Sigmoid colon (tissue), 7 donors: Measurements from ENCODE around the gene PDE4D. TPM values are rescaled to one million over a fixed set of nuclear protein-coding genes. Genes with fewer than 3 reads are reported as not detected.

ENCODE experiments used
- DNase-seq: peaks from one replicate; pipeline ENCODE4 v3.0.0-alpha.2; 2019
- H3K27ac ChIP-seq, 4 donors: fragments of 200-600 bp; sonication (generic); one replicate each; pipeline ENCODE4 v1.5.1; 2016 to 2019; ENCODE audit warnings: mild to moderate bottlenecking in 1 of 4
- H3K27me3 ChIP-seq, 3 donors: fragments of 200-600 bp; sonication (generic); one replicate each; pipeline ENCODE4 v1.5.1; 2019; ENCODE audit warnings: mild to moderate bottlenecking in 1 of 3
- H3K36me3 ChIP-seq, 4 donors: fragments of 200-600 bp; sonication (generic); one replicate each; pipeline ENCODE4 v1.5.1; 2016 to 2019
- H3K4me1 ChIP-seq, 4 donors: fragments of 200-600 bp; sonication (generic); one replicate each; pipeline ENCODE4 v1.5.1; 2017 to 2019
- H3K4me3 ChIP-seq, 4 donors: fragments of 200-600 bp; sonication (generic); one replicate each; pipeline ENCODE4 v1.5.1; 2017 to 2019; ENCODE audit warnings: mild to moderate bottlenecking in 2 of 4, moderate library complexity in 1 of 4
- H3K9me3 ChIP-seq, 4 donors: fragments of 200-600 bp in 3 of 4; sonication (generic) in 3 of 4; one replicate each; pipeline versions ENCODE4 v1.5.1 to v1.6.1; 2013 to 2019
- EP300 ChIP-seq, 4 donors: sonication (generic); formaldehyde crosslinking; IDR thresholded peaks; one replicate each; pipeline ENCODE4 v1.6.1; 2017; ENCODE audit warnings: antibody characterized with exemption in 4 of 4
- POLR2A ChIP-seq, 2 donors: fragments of 450-650 bp; IDR thresholded peaks; one replicate each; pipeline ENCODE4 v1.6.1; 2016; ENCODE audit warnings: antibody characterized with exemption in 2 of 2, mild to moderate bottlenecking in 2 of 2, moderate library complexity in 2 of 2
- POLR2AphosphoS5 ChIP-seq, 4 donors: sonication (generic); formaldehyde crosslinking; IDR thresholded peaks; one replicate each; pipeline ENCODE4 v1.6.1; 2017; ENCODE audit warnings: antibody characterized with exemption in 4 of 4
- whole genome bisulfite sequencing, 2 donors: extraction: QIAGEN DNeasy Blood & Tissue Kit; methylation state at CpG; one replicate each; pipeline ENCODE4 v1.1.7; 2013; 5-methylcytosine and 5-hydroxymethylcytosine counted together
- intact Hi-C: fragments of 100-400 bp; cut with DNase I; formaldehyde crosslinking; loops from one replicate; pipeline ENCODE4 v1.15.1; 2023
- polyA plus RNA-seq, 3 donors: library from polyadenylated mRNA; stranded (reverse); fragments of 200-250 nt; gene quantifications; one replicate each; pipeline ENCODE4 v1.2.3, GENCODE V29; 2013
- total RNA-seq, 4 donors: library from RNA; depleted of rRNA; stranded (reverse); fragments of >200 nt; gene quantifications; one replicate each; pipeline ENCODE4 v1.1.0, GENCODE V29; 2016
- TF ChIP-seq, protein P1 (sequence below), 4 experiments: fragments of 450-650 bp in 3 of 4; fragments of 200-600 bp in 1 of 4; IDR thresholded peaks; one replicate each; pipeline ENCODE4 v1.5.1; 2016 to 2019; ENCODE audit warnings: antibody characterized with exemption in 4 of 4, mild to moderate bottlenecking in 3 of 4, moderate library complexity in 2 of 4
- donor health status: healthy with polysubstance abuse.
- donor health status: Bipolar disorder and iron deficiency.
- donor health status: healthy.

The PDE4D gene
- total and polyA plus RNA-seq, 7 donors, result 6.0 to 289 (median 169) TPM

DNA sequence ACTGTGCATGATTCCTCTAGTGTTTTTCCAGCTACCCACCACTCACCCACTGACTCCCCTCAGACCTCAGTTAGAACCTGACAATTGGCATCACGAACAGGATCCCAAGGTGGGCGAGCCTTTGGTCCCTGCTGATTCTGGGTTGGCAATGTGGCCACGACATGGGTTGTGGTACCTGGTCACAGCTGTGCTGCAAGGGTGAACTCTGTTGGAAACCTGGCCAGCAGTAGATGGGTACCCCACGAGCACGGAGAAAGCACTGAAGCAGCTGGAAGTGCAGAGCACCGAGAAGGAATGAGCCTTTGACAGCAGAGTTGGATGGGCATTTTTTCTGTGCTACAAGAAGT, 180.1 kb downstream of the PDE4D start:
- peak; percentile 56 for DNase-seq
- intact Hi-C loops, result no loop called here
- WGBS, 2 donors, result 91 to 97% methylated on average over 6 of the region's 6 CpGs

DNA sequence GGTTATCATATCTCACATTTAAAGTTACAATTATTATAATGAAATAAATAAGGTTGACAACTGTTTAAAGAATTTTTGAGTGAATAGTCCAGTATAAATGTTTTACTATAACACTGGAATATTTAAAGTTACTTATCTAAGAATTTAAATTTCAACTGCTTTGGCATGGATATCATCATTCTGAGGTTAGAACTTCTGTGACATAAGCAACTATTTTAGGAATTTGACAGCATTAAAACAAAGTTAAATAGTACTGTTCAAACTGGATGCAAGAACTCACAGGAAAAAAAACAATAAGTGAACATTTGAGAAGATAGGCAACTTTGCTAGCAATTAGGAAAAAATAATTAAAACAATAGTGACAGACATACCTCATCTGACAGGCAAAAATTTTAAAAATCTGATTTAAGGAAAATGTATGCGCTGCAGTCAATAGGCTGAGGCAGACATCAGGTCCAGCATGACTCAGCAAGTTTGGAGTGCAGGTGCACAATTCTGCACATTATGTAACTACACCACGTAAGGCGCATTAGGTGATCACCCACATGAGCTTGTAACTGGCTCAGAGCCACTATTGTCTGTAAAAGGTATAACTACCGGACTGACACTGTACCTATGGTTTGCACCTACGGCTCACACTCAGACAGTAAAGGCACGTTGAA, 180.6 kb downstream of the PDE4D start:
- no peak for TF ChIP-seq POLR2A (IDR thresholded peaks at IDR 0.05)
- TF ChIP-seq, protein P1, sequence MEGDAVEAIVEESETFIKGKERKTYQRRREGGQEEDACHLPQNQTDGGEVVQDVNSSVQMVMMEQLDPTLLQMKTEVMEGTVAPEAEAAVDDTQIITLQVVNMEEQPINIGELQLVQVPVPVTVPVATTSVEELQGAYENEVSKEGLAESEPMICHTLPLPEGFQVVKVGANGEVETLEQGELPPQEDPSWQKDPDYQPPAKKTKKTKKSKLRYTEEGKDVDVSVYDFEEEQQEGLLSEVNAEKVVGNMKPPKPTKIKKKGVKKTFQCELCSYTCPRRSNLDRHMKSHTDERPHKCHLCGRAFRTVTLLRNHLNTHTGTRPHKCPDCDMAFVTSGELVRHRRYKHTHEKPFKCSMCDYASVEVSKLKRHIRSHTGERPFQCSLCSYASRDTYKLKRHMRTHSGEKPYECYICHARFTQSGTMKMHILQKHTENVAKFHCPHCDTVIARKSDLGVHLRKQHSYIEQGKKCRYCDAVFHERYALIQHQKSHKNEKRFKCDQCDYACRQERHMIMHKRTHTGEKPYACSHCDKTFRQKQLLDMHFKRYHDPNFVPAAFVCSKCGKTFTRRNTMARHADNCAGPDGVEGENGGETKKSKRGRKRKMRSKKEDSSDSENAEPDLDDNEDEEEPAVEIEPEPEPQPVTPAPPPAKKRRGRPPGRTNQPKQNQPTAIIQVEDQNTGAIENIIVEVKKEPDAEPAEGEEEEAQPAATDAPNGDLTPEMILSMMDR (IDR thresholded peaks at IDR 0.05), result no peak
- TF ChIP-seq POLR2AphosphoS5 (IDR thresholded peaks at IDR 0.05), result no peak
- no peak for TF ChIP-seq EP300 (IDR thresholded peaks at IDR 0.05)
- DNase-seq, result peak; percentile 62
- no peaks in the 10 kb centered on the region for H3K27me3 ChIP-seq
- WGBS, 2 donors, result 89 to 95% methylated on average over 6 of the region's 6 CpGs
- H3K9me3 ChIP-seq, result peaks cover 0 to 2% (median 0%) of the 10 kb centered on the region in 4 donors
- intact Hi-C loops, result no loop called here
- H3K4me3 ChIP-seq, result no peak overlapping the region
- peaks cover 0 to 62% (median 40%) of the 10 kb centered on the region in 4 donors for H3K4me1 ChIP-seq
- H3K27ac ChIP-seq, result peak overlapping the region in 1 of 4 donors; percentile 11
- H3K36me3 ChIP-seq, result no peaks in the 10 kb centered on the region

More for the DNA sequence above, 180.1 kb downstream of the PDE4D start:
- Histone ChIP-seq H3K27me3 (no peaks in the 10 kb centered on the region), H3K36me3 (no peaks in the 10 kb centered on the region), H3K4me3 (no peak overlapping the region), H3K4me1 (peaks cover 0 to 68% (median 41%) of the 10 kb centered on the region in 4 donors), H3K27ac (peak overlapping the region in 1 of 4 donors; percentile 11), H3K9me3 (peaks cover 0 to 2% (median 0%) of the 10 kb centered on the region in 4 donors)
- no peak for TF ChIP-seq EP300 (IDR thresholded peaks at IDR 0.05)
- TF ChIP-seq, protein P1 (IDR thresholded peaks at IDR 0.05), result no peak
- TF ChIP-seq POLR2AphosphoS5 (IDR thresholded peaks at IDR 0.05), result no peak
- no peak for TF ChIP-seq POLR2A (IDR thresholded peaks at IDR 0.05)

DNA sequence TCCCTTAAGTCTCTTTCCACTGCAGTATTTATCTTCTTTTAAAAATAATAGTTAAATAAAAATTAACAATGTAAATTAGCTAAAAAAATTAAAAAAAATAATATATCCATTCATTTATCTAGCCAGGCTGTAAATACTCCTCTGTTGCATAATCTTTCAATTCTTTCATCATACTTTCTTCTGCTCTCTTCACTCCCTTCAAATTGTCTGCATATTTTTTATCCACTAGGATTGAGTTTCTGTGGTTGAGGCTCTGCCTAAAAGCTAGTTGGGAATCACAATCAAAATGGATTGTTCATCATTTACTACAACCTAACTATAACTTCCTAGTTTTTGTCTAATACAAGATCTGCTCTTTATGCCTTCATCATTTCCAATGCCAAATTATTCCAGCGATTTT, 182.2 kb downstream of the PDE4D start:
- TF ChIP-seq POLR2A (IDR thresholded peaks at IDR 0.05) (no peak), POLR2AphosphoS5 (IDR thresholded peaks at IDR 0.05) (no peak), EP300 (IDR thresholded peaks at IDR 0.05) (no peak)
- TF ChIP-seq, protein P1 (IDR thresholded peaks at IDR 0.05), result no peak
- H3K27me3 ChIP-seq, result no peaks in the 10 kb centered on the region
- H3K4me1 ChIP-seq, result peaks cover 0 to 52% (median 34%) of the 10 kb centered on the region in 4 donors
- intact Hi-C loops, result no loop called here
- no peak overlapping the region for H3K4me3 ChIP-seq
- peaks cover 0 to 2% (median 0%) of the 10 kb centered on the region in 4 donors for H3K9me3 ChIP-seq
- no peaks in the 10 kb centered on the region for H3K36me3 ChIP-seq
- 64 to 79% methylated on average over 1 of the region's 1 CpG for WGBS, 2 donors
- peak overlapping the region in 3 of 4 donors; percentile 38 to 62 (median 59) for H3K27ac ChIP-seq
- no peak for DNase-seq

DNA sequence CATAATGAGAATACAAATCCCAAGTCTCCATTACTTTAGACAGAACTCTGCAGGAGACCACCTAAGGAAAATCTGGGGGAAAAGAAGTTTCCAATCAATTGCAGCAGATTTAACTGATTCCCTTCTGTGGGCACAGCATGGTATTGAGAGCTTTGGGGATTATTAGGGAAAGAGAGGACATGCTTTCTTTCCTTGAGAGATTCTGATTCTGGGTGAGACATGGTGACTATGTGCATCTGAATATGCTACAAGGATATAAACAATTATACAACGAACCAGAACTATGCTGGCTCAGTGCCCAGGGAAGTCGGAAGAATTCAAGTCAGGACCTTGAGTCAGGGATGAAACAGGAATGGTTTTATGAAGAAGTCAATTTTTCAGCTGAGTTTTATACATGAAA, 183.7 kb downstream of the PDE4D start:
- TF ChIP-seq POLR2AphosphoS5 (IDR thresholded peaks at IDR 0.05) (peak in 1 of 4 donors; percentile 18), POLR2A (IDR thresholded peaks at IDR 0.05) (no peak), EP300 (IDR thresholded peaks at IDR 0.05) (no peak)
- TF ChIP-seq, protein P1 (IDR thresholded peaks at IDR 0.05), result no peak
- Histone ChIP-seq H3K36me3 (no peaks in the 10 kb centered on the region), H3K4me3 (no peak overlapping the region), H3K27me3 (no peaks in the 10 kb centered on the region), H3K4me1 (peaks cover 0 to 65% (median 42%) of the 10 kb centered on the region in 4 donors), H3K27ac (peak overlapping the region in 3 of 4 donors; percentile 57 to 62 (median 59)), H3K9me3 (peaks cover 0 to 2% (median 0%) of the 10 kb centered on the region in 4 donors)
- WGBS, 2 donors, result 14 to 54% methylated on average over 2 of the region's 2 CpGs
- DNase-seq, result peak; percentile 70
- intact Hi-C loops, result no loop called here
